ENCODE measurements around the gene ADAMTS2. TPM values are rescaled to one million over a fixed set of nuclear protein-coding genes. Genes with fewer than 3 reads are reported as not detected.
A peak's percentile ranks its signal among the peaks of the same experiment; 100 is the strongest.

ADAMTS2 gene
- total RNA-seq, 4 donors from 2014 or later = 2.3 to 10.6 (median 3.0) TPM

DNA sequence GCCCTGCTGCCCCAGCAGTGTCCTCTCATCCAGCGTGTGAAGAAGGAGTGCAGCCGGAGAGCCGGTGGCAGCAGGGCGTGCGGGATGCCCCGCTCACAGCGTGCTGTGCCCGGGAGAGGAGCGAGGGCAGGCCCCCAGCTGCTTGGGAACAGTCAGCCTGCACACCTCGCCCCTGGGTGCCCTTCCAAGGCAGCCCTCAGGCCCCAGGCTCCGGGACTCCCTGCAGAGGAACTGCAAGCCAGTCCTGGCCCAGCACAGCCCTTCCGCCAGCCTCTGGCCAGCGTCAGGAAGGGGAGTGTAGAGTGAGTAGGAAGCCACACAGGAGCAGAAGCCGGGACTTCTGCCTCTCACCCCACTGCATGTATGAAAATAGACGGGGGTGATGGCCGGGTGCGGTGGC lies 43.5 kb downstream of the ADAMTS2 start:
- WGBS, 2 donors = 69 to 85% methylated on average over 15 to 17 of the region's 17 CpGs
- TF ChIP-seq POLR2A (IDR thresholded peaks at IDR 0.05) (no peak), CTCF (IDR thresholded peaks at IDR 0.05) (no peak)
- intact Hi-C loops (cut with DNase I; ENCODE audit: low total_unique reads) = no loop called here
- DNase-seq (ENCODE audit: low spot score in 2 of 2) = peak in 1 of 2 donors; percentile 74
- no peak overlapping the region for H3K4me3 ChIP-seq (ENCODE audit: low read depth, poor library complexity, severe bottlenecking)

- peak in 1 of 2 donors; percentile 32 for DNase-seq (ENCODE audit: low spot score in 2 of 2)
- intact Hi-C loops (cut with DNase I; ENCODE audit: low total_unique reads) = no loop called here
- no peak overlapping the region for H3K4me3 ChIP-seq (ENCODE audit: low read depth, poor library complexity, severe bottlenecking)
- 76 to 80% methylated on average over 5 to 6 of the region's 6 CpGs for WGBS, 2 donors
- TF ChIP-seq POLR2A (IDR thresholded peaks at IDR 0.05) = no peak
- TF ChIP-seq CTCF (IDR thresholded peaks at IDR 0.05) = no peak
Observed at GRCh38 chr5:179301376-179301775, 43.9 kb downstream of the ADAMTS2 start.

- no peak overlapping the region for H3K4me3 ChIP-seq (ENCODE audit: low read depth, poor library complexity, severe bottlenecking)
- 72 to 79% methylated on average over 14 of the region's 14 CpGs for WGBS, 2 donors
- intact Hi-C loops (cut with DNase I; ENCODE audit: low total_unique reads) = no loop called here
- DNase-seq (ENCODE audit: low spot score in 2 of 2) = peak in 1 of 2 donors; percentile 85
- no peak for TF ChIP-seq POLR2A (IDR thresholded peaks at IDR 0.05)
- TF ChIP-seq CTCF (IDR thresholded peaks at IDR 0.05) = no peak
Observed at GRCh38 chr5:179300581-179301180, 44.6 kb downstream of the ADAMTS2 start.

GRCh38 chr5:179298181-179298993 lies 46.9 kb downstream of the ADAMTS2 start:
- peak in 1 of 2 donors; percentile 68 for DNase-seq (ENCODE audit: low spot score in 2 of 2)
- TF ChIP-seq CTCF (IDR thresholded peaks at IDR 0.05) = no peak
- TF ChIP-seq POLR2A (IDR thresholded peaks at IDR 0.05) = no peak
- 91 to 92% methylated on average over 14 of the region's 14 CpGs for WGBS, 2 donors

GRCh38 chr5:179297486-179298180 lies 47.6 kb downstream of the ADAMTS2 start:
- peak in 1 of 2 donors; percentile 81 for DNase-seq (ENCODE audit: low spot score in 2 of 2)
- no peak overlapping the region for H3K4me3 ChIP-seq (ENCODE audit: low read depth, poor library complexity, severe bottlenecking)
- 75 to 85% methylated on average over 16 of the region's 16 CpGs for WGBS, 2 donors
- intact Hi-C loops (cut with DNase I; ENCODE audit: low total_unique reads) = no loop called here
- TF ChIP-seq CTCF (IDR thresholded peaks at IDR 0.05) (no peak), POLR2A (IDR thresholded peaks at IDR 0.05) (no peak)

More at GRCh38 chr5:179298181-179298993, 46.9 kb downstream of the ADAMTS2 start:
- intact Hi-C loops (cut with DNase I; ENCODE audit: low total_unique reads) = no loop called here
- H3K4me3 ChIP-seq (ENCODE audit: low read depth, poor library complexity, severe bottlenecking) = no peak overlapping the region

Data from lower leg skin (tissue), 4 donors.